ENCODE results near the gene KAZN.

KAZN gene

GRCh38 chr1:15096293-15096692 lies 497.8 kb downstream of the KAZN start:
- no peak for DNase-seq (ENCODE audit: low read depth)

GRCh38 chr1:15098176-15099125 lies 500.0 kb downstream of the KAZN start:
- no peak for DNase-seq (ENCODE audit: low read depth)

GRCh38 chr1:15099441-15100120 lies 501.1 kb downstream of the KAZN start:
- DNase-seq (ENCODE audit: low read depth) = no peak

GRCh38 chr1:15100121-15100879 lies 501.8 kb downstream of the KAZN start:
- no peak for DNase-seq (ENCODE audit: low read depth)

GRCh38 chr1:15100880-15101760 lies 502.6 kb downstream of the KAZN start:
- no peak for DNase-seq (ENCODE audit: low read depth)

GRCh38 chr1:15101801-15102200 lies 503.3 kb downstream of the KAZN start:
- DNase-seq (ENCODE audit: low read depth) = no peak

GRCh38 chr1:15102646-15103045 lies 504.2 kb downstream of the KAZN start:
- no peak for DNase-seq (ENCODE audit: low read depth)

GRCh38 chr1:15103211-15103610 lies 504.7 kb downstream of the KAZN start:
- DNase-seq (ENCODE audit: low read depth) = no peak

GRCh38 chr1:15103906-15104305 lies 505.4 kb downstream of the KAZN start:
- no peak for DNase-seq (ENCODE audit: low read depth)

- DNase-seq (ENCODE audit: low read depth) = no peak
Observed at GRCh38 chr1:15104768-15105167, 506.3 kb downstream of the KAZN start.

- no peak for DNase-seq (ENCODE audit: low read depth)
Observed at GRCh38 chr1:15106608-15107007, 508.1 kb downstream of the KAZN start.

- DNase-seq (ENCODE audit: low read depth) = no peak
Observed at GRCh38 chr1:15107058-15107687, 508.7 kb downstream of the KAZN start.

GRCh38 chr1:15107911-15108310 lies 509.4 kb downstream of the KAZN start:
- DNase-seq (ENCODE audit: low read depth) = no peak

GRCh38 chr1:15110128-15110866 lies 511.8 kb downstream of the KAZN start:
- DNase-seq (ENCODE audit: low read depth) = no peak

GRCh38 chr1:15110867-15111230 lies 512.4 kb downstream of the KAZN start:
- DNase-seq (ENCODE audit: low read depth) = no peak

- DNase-seq (ENCODE audit: low read depth) = no peak
Observed at GRCh38 chr1:15113146-15113545, 514.7 kb downstream of the KAZN start.

GRCh38 chr1:15114884-15115283 lies 516.4 kb downstream of the KAZN start:
- DNase-seq (ENCODE audit: low read depth) = no peak

- no peak for DNase-seq (ENCODE audit: low read depth)
Observed at GRCh38 chr1:15115542-15116330, 517.3 kb downstream of the KAZN start.

- DNase-seq (ENCODE audit: low read depth) = no peak
Observed at GRCh38 chr1:15116966-15117365, 518.5 kb downstream of the KAZN start.
